D721Med (cell line): ENCODE measurements around the gene PDHB.

Experiments
- DNase-seq: peaks from one replicate; pipeline ENCODE4 v3.0.0; 2011; ENCODE audit warnings: low spot score; ENCODE audit not compliant: insufficient read length
- FAIRE-seq: peaks from 2 replicates; lab custom pipeline; 2011; peaks lifted over from hg19 to GRCh38; lab: Jason Lieb, UNC
- TF ChIP-seq, protein P1 (sequence below): IDR thresholded peaks from 2 replicates; pipeline ENCODE4 v1.5.1; 2012; ENCODE audit warnings: mild to moderate bottlenecking, control low read depth; ENCODE audit not compliant: insufficient read depth; ENCODE audit errors: missing control alignments

PDHB gene

DNA sequence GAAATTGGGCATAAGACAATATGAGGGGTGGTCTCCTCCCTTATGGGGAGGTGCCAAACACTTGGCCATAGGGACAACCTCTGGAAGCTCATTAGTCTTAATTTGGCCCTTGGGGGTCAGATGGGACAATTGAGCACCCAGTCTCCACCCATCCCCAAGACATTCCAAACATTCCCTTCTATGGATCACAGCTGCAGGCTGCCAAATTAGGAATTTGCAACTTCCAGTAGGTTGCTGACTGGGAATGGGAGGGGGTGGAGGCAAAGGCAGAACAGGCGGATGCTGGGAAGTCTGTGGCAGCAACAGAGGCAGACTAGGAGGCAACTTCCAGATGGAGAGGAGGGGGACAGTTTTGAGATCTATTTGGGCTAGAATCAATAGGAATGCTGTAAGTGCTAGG, 1.4 kb upstream of the PDHB start:
- DNase-seq (no peak), FAIRE-seq (no peak)
- TF ChIP-seq, protein P1, sequence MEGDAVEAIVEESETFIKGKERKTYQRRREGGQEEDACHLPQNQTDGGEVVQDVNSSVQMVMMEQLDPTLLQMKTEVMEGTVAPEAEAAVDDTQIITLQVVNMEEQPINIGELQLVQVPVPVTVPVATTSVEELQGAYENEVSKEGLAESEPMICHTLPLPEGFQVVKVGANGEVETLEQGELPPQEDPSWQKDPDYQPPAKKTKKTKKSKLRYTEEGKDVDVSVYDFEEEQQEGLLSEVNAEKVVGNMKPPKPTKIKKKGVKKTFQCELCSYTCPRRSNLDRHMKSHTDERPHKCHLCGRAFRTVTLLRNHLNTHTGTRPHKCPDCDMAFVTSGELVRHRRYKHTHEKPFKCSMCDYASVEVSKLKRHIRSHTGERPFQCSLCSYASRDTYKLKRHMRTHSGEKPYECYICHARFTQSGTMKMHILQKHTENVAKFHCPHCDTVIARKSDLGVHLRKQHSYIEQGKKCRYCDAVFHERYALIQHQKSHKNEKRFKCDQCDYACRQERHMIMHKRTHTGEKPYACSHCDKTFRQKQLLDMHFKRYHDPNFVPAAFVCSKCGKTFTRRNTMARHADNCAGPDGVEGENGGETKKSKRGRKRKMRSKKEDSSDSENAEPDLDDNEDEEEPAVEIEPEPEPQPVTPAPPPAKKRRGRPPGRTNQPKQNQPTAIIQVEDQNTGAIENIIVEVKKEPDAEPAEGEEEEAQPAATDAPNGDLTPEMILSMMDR, result no peak

DNA sequence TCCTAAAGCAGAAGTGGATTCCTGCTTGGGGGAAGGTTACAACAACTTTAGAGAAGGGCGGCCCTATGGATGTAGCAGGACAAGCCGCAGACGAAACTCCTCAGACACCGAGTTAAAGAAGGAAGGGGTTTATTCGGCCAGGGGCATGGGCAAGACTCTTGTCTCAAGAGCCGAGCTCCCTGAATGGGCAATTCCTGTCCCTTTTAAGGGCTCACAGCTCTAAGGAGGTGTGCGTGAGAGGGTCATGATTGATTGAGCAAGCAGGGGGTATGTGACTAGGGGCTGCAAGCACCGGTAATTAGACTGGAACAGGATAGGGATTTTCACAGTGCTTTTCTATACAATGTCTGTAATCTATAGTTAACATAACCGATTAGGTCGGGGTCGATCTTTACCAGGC, 879 bp upstream of the PDHB start:
- FAIRE-seq (no peak), DNase-seq (no peak)
- TF ChIP-seq, protein P1, result no peak

DNA sequence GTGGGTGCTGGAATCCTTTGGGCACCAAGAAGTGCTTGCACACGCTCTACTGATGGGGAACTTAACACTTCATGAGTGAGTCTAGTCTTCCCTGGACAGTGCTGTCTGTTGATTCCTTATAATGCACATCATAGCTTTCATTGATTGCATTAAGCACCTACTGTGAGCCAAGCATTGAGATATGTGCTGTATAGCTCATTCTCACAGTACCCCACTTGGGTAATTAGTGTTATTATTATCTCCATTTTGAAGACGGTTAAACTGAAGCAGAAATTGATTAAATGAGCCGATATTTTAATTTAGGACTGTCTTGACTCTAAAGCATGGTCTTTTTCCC, 504 bp upstream of the PDHB start:
- no peak for DNase-seq
- TF ChIP-seq, protein P1, result no peak
- no peak for FAIRE-seq

DNA sequence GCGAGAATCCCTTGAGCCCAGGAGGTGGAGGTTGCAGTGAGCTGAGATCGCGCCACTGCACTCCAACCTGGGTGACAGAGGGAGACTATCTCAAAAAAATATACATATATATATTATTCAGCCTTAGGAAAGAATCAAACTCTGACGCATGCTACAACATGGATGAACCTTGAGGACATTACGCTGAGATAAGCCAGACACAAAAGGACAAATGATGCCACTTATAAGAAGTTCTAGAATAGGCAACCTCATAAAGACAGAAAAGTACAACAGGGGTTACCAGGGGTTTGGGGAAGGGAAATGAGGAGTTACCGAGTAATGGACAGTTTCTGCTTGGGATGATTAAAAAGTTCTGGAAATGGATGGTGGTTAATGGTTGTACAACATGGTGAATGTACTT, 727 bp downstream of the PDHB start:
- TF ChIP-seq, protein P1, result no peak
- FAIRE-seq (no peak), DNase-seq (no peak)

DNA sequence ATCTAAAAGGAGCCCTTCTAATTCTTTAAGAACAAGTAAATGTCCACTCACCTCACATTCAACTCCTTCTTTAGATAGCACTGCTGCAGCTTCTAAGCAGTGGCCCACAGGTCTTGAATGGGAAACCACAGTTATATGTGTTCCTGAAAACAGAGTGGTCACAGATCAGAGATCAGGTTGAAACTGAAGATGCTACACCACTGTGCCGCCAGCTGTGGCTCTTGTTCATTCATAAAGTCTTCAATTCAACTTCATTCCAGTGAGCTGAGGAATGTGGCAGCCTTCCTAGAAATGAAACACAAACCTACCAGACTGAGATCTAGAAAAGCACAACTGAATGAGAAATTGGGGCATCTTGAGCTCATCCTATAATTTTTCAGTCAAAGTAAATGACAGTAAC, 4.0 kb downstream of the PDHB start:
- TF ChIP-seq, protein P1, result no peak
- no peak for DNase-seq
- no peak for FAIRE-seq

DNA sequence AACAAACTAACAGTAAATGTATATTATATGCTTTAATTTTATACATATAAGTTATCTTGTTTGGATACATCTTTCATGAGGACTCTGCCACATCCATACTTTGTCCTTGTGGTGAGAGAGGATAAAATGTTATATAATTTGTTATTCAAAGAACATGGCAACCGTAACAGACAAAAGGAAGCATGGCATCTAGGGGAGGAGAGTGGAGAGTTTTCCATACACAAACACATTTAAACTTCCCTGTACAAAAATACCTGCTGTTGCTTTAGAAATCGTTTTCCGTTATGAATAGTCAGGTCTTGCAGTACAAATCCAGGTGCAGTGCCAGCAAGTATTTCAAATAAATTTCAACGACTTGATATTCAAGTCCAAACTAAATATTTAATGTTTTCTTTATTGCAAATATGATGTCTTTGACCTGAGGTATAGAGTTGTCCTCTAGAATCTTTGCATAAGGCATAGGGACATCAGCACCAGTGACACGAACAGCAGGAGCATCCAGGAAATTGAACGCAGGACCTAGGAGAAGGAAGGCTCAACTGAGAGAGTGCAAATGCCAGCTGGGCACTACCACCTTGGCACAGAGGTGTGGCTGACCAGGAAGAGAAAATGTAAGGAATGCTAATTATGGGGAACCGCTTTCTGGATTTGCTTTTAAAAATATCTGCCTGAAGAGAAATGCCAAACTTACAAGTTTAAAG, 5.8 kb downstream of the PDHB start:
- TF ChIP-seq, protein P1, result no peak
- DNase-seq (no peak), FAIRE-seq (no peak)

DNA sequence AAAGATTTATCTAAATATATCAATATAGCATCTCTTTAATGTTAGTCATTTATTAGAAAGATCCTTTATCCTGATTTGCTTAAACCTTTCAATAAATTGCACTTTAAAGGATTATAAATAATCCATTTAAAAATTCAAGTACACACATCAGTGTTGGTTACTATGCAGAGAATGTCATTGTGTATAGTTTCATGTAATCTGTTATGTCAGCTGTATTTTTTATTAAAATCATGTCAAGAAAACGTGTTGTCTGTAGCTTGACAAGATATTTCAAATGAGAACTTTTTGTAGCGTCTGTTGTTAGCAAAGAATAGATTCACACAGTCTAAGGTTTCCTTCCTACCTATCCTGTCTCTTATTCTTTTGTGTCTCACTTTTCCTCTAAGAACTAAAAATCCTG, 7.8 kb downstream of the PDHB start:
- DNase-seq (no peak), FAIRE-seq (no peak)
- TF ChIP-seq, protein P1, result no peak
